K562 (cell line): ENCODE measurements around the gene DYSF.

Source experiments
- CAMTA2 ChIP-seq: fragments of 250-450 bp; sonication (Bioruptor Pico); conservative IDR thresholded peaks from 2 replicates; pipeline ENCODE4 v1.5.1; 2022
- CREB1 ChIP-seq, 2 experiments: sonication (generic) in 1 of 2; formaldehyde crosslinking in 1 of 2; IDR thresholded peaks; 2 replicates each; pipeline versions ENCODE4 v1.6.1 to v1.8.0; 2012 to 2022; ENCODE audit warnings: inconsistent platforms in 1 of 2, mild to moderate bottlenecking in 1 of 2, missing genetic modification reagents in 1 of 2, moderate library complexity in 1 of 2
- ESRRA ChIP-seq: fragments of 450-650 bp; IDR thresholded peaks from 2 replicates; pipeline ENCODE4 v1.6.1; 2014; ENCODE audit warnings: low read depth, mild to moderate bottlenecking, moderate library complexity, borderline replicate concordance
- EZH2 ChIP-seq: IDR thresholded peaks from 2 replicates; pipeline ENCODE4 v1.6.1; 2012; ENCODE audit warnings: low read depth, mild to moderate bottlenecking, inconsistent platforms, low read length, borderline replicate concordance
- FOXA3 ChIP-seq, 2 experiments: fragments of 450-650 bp in 1 of 2; sonication (generic) in 1 of 2; formaldehyde crosslinking; IDR thresholded peaks in 1 of 2; conservative IDR thresholded peaks in 1 of 2; 2 replicates each; pipeline versions ENCODE4 v1.4.0 to v1.8.0; 2020 to 2022; ENCODE audit warnings: mild to moderate bottlenecking in 2 of 2, missing genetic modification reagents in 1 of 2
- HIVEP1 ChIP-seq: fragments of 250-450 bp; sonication (Bioruptor Pico); IDR thresholded peaks from 2 replicates; pipeline ENCODE4 v1.4.0; 2020; ENCODE audit warnings: mild to moderate bottlenecking
- KDM1A ChIP-seq, 2 experiments: fragments of 450-650 bp; IDR thresholded peaks; 2 replicates each; pipeline ENCODE4 v1.6.1; 2016; ENCODE audit warnings: mild to moderate bottlenecking in 2 of 2
- NR3C1 ChIP-seq: sonication (generic); formaldehyde crosslinking; IDR thresholded peaks from 2 replicates; pipeline ENCODE4 v1.8.1; 2022; ENCODE audit warnings: missing genetic modification reagents
- NRF1 ChIP-seq, 2 experiments: fragments of 450-650 bp; IDR thresholded peaks in 1 of 2; conservative IDR thresholded peaks in 1 of 2; 2 replicates each; pipeline ENCODE4 v1.6.1; 2014; ENCODE audit warnings: mild to moderate bottlenecking in 2 of 2
- ZBED1 ChIP-seq: IDR thresholded peaks from 2 replicates; pipeline ENCODE4 v1.6.1; 2014
- TF ChIP-seq, protein P1 (sequence below), 3 experiments: IDR thresholded peaks in 2 of 3; conservative IDR thresholded peaks in 1 of 3; 2 replicates each; pipeline ENCODE4 v1.5.1; 2011 to 2012; ENCODE audit warnings: low read length in 3 of 3, mild to moderate bottlenecking in 3 of 3, control low read depth in 2 of 3, improper control_type of control experiment in 1 of 3, inconsistent platforms in 1 of 3, low read depth in 1 of 3, mixed read lengths in 1 of 3, moderate library complexity in 1 of 3; ENCODE audit not compliant: insufficient read depth in 2 of 3
- TF ChIP-seq, protein P2 (sequence below): fragments of 450-650 bp; formaldehyde crosslinking; IDR thresholded peaks from 2 replicates; pipeline ENCODE4 v1.4.0; 2020; ENCODE audit warnings: mild to moderate bottlenecking
- TF ChIP-seq, protein P3 (sequence below): sonication (generic); formaldehyde crosslinking; IDR thresholded peaks from 2 replicates; pipeline ENCODE4 v1.8.0; 2022; ENCODE audit warnings: mild to moderate bottlenecking, missing genetic modification reagents
- TF ChIP-seq, protein P4 (sequence below): fragments of 450-650 bp; IDR thresholded peaks from 2 replicates; pipeline ENCODE4 v1.6.1; 2016; ENCODE audit warnings: borderline replicate concordance

DNA sequence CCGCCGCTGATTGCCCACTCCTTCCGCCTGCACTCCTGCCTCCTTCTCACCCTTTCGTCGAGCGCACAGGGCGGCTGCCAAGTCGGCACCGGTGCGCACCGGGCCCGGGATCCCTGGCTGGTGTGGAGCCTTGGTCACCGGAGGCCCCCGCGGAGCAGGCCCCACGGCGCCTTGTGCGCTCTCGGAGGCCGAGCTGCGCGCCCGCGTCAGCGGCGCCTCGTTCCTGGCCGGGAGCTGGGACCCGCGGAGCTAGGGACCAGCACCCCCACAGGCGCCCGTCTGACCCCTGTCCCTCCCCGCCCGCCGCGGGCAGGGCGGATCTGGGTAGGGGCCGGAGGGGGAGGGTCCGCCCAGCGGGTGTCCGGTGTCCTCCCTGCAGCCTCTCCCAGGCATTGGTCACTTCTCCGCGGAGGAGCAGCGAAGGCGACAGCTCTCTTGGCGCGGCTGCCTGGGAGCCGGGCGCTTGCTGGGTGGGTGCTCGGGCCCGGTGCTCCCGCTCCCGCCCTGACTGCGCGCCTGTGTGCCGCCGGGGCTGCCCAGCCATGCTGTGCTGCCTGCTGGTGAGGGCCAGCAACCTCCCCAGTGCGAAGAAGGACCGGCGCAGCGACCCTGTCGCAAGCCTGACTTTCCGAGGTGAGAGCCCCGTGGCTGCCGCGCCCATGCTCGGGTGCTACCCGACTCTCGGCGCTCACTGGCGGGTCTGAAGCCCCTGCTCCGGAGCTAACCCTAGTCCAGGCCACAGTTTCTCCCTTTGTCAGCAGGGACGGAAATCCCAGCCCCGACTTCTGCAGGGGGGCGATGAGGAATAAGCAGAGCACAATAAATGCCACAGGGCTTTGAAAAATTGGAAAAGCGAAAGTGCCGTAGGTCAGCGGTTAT, 13.2 kb downstream of the DYSF start:
- TF ChIP-seq, protein P1, sequence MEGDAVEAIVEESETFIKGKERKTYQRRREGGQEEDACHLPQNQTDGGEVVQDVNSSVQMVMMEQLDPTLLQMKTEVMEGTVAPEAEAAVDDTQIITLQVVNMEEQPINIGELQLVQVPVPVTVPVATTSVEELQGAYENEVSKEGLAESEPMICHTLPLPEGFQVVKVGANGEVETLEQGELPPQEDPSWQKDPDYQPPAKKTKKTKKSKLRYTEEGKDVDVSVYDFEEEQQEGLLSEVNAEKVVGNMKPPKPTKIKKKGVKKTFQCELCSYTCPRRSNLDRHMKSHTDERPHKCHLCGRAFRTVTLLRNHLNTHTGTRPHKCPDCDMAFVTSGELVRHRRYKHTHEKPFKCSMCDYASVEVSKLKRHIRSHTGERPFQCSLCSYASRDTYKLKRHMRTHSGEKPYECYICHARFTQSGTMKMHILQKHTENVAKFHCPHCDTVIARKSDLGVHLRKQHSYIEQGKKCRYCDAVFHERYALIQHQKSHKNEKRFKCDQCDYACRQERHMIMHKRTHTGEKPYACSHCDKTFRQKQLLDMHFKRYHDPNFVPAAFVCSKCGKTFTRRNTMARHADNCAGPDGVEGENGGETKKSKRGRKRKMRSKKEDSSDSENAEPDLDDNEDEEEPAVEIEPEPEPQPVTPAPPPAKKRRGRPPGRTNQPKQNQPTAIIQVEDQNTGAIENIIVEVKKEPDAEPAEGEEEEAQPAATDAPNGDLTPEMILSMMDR (IDR thresholded peaks at IDR 0.05 in 2 of 3, conservative IDR thresholded peaks at IDR 0.05 in 1 of 3; ENCODE audit: insufficient read depth in 2 of 3, low read depth in 1 of 3, low read length in 3 of 3): no peak
- TF ChIP-seq KDM1A (IDR thresholded peaks at IDR 0.05) (no peak), EZH2 (no peak), ZBED1 (no peak), FOXA3 (CRISPR knock-in tag; conservative IDR thresholded peaks at IDR 0.05 in 1 of 2, IDR thresholded peaks at IDR 0.05 in 1 of 2) (no peak), ESRRA (no peak), CREB1 (IDR thresholded peaks at IDR 0.05) (no peak), CREB1 (CRISPR knock-in tag; IDR thresholded peaks at IDR 0.05) (no peak), NR3C1 (CRISPR knock-in tag) (no peak), HIVEP1 (CRISPR knock-in tag) (no peak), CAMTA2 (CRISPR knock-in tag) (no peak), NRF1 (conservative IDR thresholded peaks at IDR 0.05 in 1 of 2, IDR thresholded peaks at IDR 0.05 in 1 of 2) (no peak)
- TF ChIP-seq, protein P2, sequence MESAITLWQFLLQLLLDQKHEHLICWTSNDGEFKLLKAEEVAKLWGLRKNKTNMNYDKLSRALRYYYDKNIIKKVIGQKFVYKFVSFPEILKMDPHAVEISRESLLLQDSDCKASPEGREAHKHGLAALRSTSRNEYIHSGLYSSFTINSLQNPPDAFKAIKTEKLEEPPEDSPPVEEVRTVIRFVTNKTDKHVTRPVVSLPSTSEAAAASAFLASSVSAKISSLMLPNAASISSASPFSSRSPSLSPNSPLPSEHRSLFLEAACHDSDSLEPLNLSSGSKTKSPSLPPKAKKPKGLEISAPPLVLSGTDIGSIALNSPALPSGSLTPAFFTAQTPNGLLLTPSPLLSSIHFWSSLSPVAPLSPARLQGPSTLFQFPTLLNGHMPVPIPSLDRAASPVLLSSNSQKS (CRISPR knock-in tag): no peak
- TF ChIP-seq, protein P3, sequence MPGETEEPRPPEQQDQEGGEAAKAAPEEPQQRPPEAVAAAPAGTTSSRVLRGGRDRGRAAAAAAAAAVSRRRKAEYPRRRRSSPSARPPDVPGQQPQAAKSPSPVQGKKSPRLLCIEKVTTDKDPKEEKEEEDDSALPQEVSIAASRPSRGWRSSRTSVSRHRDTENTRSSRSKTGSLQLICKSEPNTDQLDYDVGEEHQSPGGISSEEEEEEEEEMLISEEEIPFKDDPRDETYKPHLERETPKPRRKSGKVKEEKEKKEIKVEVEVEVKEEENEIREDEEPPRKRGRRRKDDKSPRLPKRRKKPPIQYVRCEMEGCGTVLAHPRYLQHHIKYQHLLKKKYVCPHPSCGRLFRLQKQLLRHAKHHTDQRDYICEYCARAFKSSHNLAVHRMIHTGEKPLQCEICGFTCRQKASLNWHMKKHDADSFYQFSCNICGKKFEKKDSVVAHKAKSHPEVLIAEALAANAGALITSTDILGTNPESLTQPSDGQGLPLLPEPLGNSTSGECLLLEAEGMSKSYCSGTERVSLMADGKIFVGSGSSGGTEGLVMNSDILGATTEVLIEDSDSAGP (CRISPR knock-in tag): no peak
- TF ChIP-seq, protein P4, sequence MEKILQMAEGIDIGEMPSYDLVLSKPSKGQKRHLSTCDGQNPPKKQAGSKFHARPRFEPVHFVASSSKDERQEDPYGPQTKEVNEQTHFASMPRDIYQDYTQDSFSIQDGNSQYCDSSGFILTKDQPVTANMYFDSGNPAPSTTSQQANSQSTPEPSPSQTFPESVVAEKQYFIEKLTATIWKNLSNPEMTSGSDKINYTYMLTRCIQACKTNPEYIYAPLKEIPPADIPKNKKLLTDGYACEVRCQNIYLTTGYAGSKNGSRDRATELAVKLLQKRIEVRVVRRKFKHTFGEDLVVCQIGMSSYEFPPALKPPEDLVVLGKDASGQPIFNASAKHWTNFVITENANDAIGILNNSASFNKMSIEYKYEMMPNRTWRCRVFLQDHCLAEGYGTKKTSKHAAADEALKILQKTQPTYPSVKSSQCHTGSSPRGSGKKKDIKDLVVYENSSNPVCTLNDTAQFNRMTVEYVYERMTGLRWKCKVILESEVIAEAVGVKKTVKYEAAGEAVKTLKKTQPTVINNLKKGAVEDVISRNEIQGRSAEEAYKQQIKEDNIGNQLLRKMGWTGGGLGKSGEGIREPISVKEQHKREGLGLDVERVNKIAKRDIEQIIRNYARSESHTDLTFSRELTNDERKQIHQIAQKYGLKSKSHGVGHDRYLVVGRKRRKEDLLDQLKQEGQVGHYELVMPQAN: no peak
